Measurements from ENCODE around the gene PTPRS.

- TF ChIP-seq GATA3 (IDR thresholded peaks at IDR 0.05; ENCODE audit: low read depth, low read length) (no peak), GATA2 (IDR thresholded peaks at IDR 0.05; ENCODE audit: low read depth, low read length) (no peak)
These were observed 15.7 kb downstream of the PTPRS start for GRCh38 chr19:5324947-5325346.

Data from SH-SY5Y (cell line).